CD4-positive, alpha-beta T cell (primary cell): ENCODE results near the gene RNF141. TPM values are rescaled to one million over a fixed set of nuclear protein-coding genes. Genes with fewer than 3 reads are reported as not detected.
A peak's percentile ranks its signal among the peaks of the same experiment; 100 is the strongest.

Experiments
- ATAC-seq: fragments of 200-7000 bp; cut with Tn5 transposase; one replicate; pipeline ENCODE4 v1.10.0; 2022; ENCODE audit warnings: mild to moderate bottlenecking; ENCODE audit not compliant: poor library complexity
- CTCF ChIA-PET: fragments of 350-600 bp; sonication (Branson Sonifier 250); formaldehyde crosslinking; loops from one replicate; lab custom pipeline; 2021; ENCODE audit warnings: antibody characterized with exemption, inconsistent platforms; lab: Charles Lee
- POLR2A ChIA-PET: fragments of 350-600 bp; sonication (Branson Sonifier 250); formaldehyde crosslinking; loops from one replicate; lab custom pipeline; 2021; ENCODE audit warnings: antibody characterized with exemption, inconsistent platforms; lab: Charles Lee
- DNase-seq, 14 experiments: peaks; one replicate each; pipeline ENCODE4 v3.0.0-alpha.2; 2013 to 2020; ENCODE audit warnings: mixed read lengths in 2 of 14
- H3K27ac ChIP-seq, 2 donors: one replicate each; pipeline versions ENCODE4 v1.5.1 to v1.7.0; 2013; ENCODE audit warnings: low read length in 2 of 2, low read depth in 1 of 2, mild to moderate bottlenecking in 1 of 2
- H3K27me3 ChIP-seq, 2 experiments: 1 replicate in 1 of 2; 2 replicates in 1 of 2; pipeline versions ENCODE4 v1.6.1 to v1.7.0; 2013; ENCODE audit warnings: low read length in 2 of 2, control low read depth in 1 of 2, mild to moderate bottlenecking in 1 of 2, moderate library complexity in 1 of 2; ENCODE audit not compliant: insufficient read depth in 2 of 2, control insufficient read depth in 1 of 2
- H3K36me3 ChIP-seq: one replicate; pipeline ENCODE4 v1.6.1; 2013; ENCODE audit warnings: low read length, control low read depth; ENCODE audit not compliant: insufficient read depth
- H3K4me1 ChIP-seq: one replicate; pipeline ENCODE4 v1.6.1; 2013; ENCODE audit warnings: low read length, control low read depth; ENCODE audit not compliant: insufficient read depth
- H3K4me3 ChIP-seq: one replicate; pipeline ENCODE4 v1.5.1; 2013; ENCODE audit warnings: mild to moderate bottlenecking, low read length, moderate library complexity
- H3K9me3 ChIP-seq, 2 experiments: 1 replicate in 1 of 2; 2 replicates in 1 of 2; pipeline versions ENCODE4 v1.6.1 to v1.7.0; 2013; ENCODE audit warnings: low read length in 2 of 2, mild to moderate bottlenecking in 2 of 2, control low read depth in 1 of 2, moderate library complexity in 1 of 2; ENCODE audit not compliant: control insufficient read depth in 1 of 2, insufficient read depth in 1 of 2
- H3K27ac Mint-ChIP-seq: one replicate; pipeline ENCODE4 v1.8.0; 2020; ENCODE audit warnings: mixed read lengths
- H3K27me3 Mint-ChIP-seq: one replicate; pipeline ENCODE4 v1.8.0; 2021; ENCODE audit warnings: mixed read lengths
- H3K36me3 Mint-ChIP-seq: one replicate; pipeline ENCODE4 v1.8.0; 2021; ENCODE audit warnings: low read depth, mixed read lengths
- H3K4me1 Mint-ChIP-seq: one replicate; pipeline ENCODE4 v1.8.0; 2021; ENCODE audit warnings: low read depth, mixed read lengths
- H3K4me3 Mint-ChIP-seq: one replicate; pipeline ENCODE4 v1.8.0; 2020; ENCODE audit warnings: mild to moderate bottlenecking, mixed read lengths
- H3K9me3 Mint-ChIP-seq: one replicate; pipeline ENCODE4 v1.8.0; 2020; ENCODE audit warnings: mixed read lengths
- CTCF ChIP-seq: fragments of 200-600 bp; IDR thresholded peaks from one replicate; pipeline ENCODE4 v1.8.0; 2022; ENCODE audit warnings: antibody characterized with exemption, mild to moderate bottlenecking
- intact Hi-C, 2 experiments: fragments of 100-400 bp; cut with DNase I in 1 of 2; cut with micrococcal nuclease in 1 of 2; formaldehyde crosslinking; loops; one replicate each; pipeline versions ENCODE4 v1.15.1 to v1.9.0; 2023 to 2025; cut with DNase I, micrococcal nuclease
- total RNA-seq, 174 experiments: library from RNA in 2 of 174; stranded (reverse) in 2 of 174; gene quantifications; one replicate each; pipeline ENCODE4 v1.2.3 and lab custom pipeline; 2021 to 2026

The RNF141 gene
- total RNA-seq, 2 experiments from 2014 or later = 18.0 to 19.0 TPM

- no peak for DNase-seq
- Histone ChIP-seq H3K4me1 (no peaks in the 10 kb centered on the region), H3K4me3 (no peak overlapping the region), H3K36me3 (peaks cover 87% of the 10 kb centered on the region), H3K27me3 (no peaks in the 10 kb centered on the region), H3K9me3 (no peaks in the 10 kb centered on the region), H3K27ac (no peak overlapping the region)
- no peak for TF ChIP-seq CTCF
- H3K27me3 Mint-ChIP-seq = no peaks in the 10 kb centered on the region
- CTCF ChIA-PET = interaction anchor here (1.0 kb wide), 1 partner anchor 43 kb away, joined by 3 read pairs; the partner anchor contains the start of gene RNF141
- H3K27ac Mint-ChIP-seq = no peak overlapping the region
- no peak for ATAC-seq
- no peaks in the 10 kb centered on the region for H3K4me1 Mint-ChIP-seq
- POLR2A ChIA-PET = no interaction called here
- H3K4me3 Mint-ChIP-seq = no peak overlapping the region
- peaks cover 94% of the 10 kb centered on the region for H3K36me3 Mint-ChIP-seq
- H3K9me3 Mint-ChIP-seq = no peaks in the 10 kb centered on the region
- intact Hi-C loops = no loop called here
Measured at GRCh38 chr11:10498022-10498400, 43.0 kb downstream of the RNF141 start.

- Mint-ChIP-seq H3K4me1 (no peaks in the 10 kb centered on the region), H3K36me3 (peaks cover 94% of the 10 kb centered on the region), H3K27me3 (no peaks in the 10 kb centered on the region), H3K4me3 (no peak overlapping the region), H3K9me3 (no peaks in the 10 kb centered on the region), H3K27ac (no peak overlapping the region)
- intact Hi-C loops = no loop called here
- ATAC-seq (no peak), DNase-seq (peak in 1 of 14 experiments; percentile 21)
- Histone ChIP-seq H3K36me3 (peaks cover 87% of the 10 kb centered on the region), H3K27ac (no peak overlapping the region), H3K4me3 (no peak overlapping the region), H3K4me1 (no peaks in the 10 kb centered on the region), H3K9me3 (no peaks in the 10 kb centered on the region), H3K27me3 (no peaks in the 10 kb centered on the region)
- no peak for TF ChIP-seq CTCF
- ChIA-PET POLR2A (no interaction called here), CTCF (interaction anchor here (1.2 kb wide), 1 partner anchor 92 kb away, joined by 3 read pairs; no protein-coding TSS in a partner anchor)
Measured at GRCh38 chr11:10497371-10498021, 43.5 kb downstream of the RNF141 start.

GRCh38 chr11:10496296-10496936 lies 44.6 kb downstream of the RNF141 start:
- H3K9me3 ChIP-seq = no peaks in the 10 kb centered on the region
- ChIA-PET CTCF (interaction anchor here (1.2 kb wide), 1 partner anchor 91 kb away, joined by 3 read pairs; no protein-coding TSS in a partner anchor), POLR2A (no interaction called here)
- DNase-seq (no peak), ATAC-seq (no peak)
- TF ChIP-seq CTCF = no peak
- H3K4me1 Mint-ChIP-seq = no peaks in the 10 kb centered on the region
- H3K36me3 ChIP-seq = peaks cover 88% of the 10 kb centered on the region
- intact Hi-C loops = no loop called here
- H3K27ac Mint-ChIP-seq = no peak overlapping the region
- H3K9me3 Mint-ChIP-seq = no peaks in the 10 kb centered on the region
- no peaks in the 10 kb centered on the region for H3K4me1 ChIP-seq
- H3K27me3 ChIP-seq = no peaks in the 10 kb centered on the region
- no peak overlapping the region for H3K27ac ChIP-seq
- H3K4me3 Mint-ChIP-seq = no peak overlapping the region
- H3K27me3 Mint-ChIP-seq = no peaks in the 10 kb centered on the region
- H3K4me3 ChIP-seq = no peak overlapping the region
- H3K36me3 Mint-ChIP-seq = peaks cover 94% of the 10 kb centered on the region
